WTC11 (cell line): ENCODE results near the gene MACC1.

Experiments
- ATF1 ChIP-seq: sonication (generic); formaldehyde crosslinking; IDR thresholded peaks from 2 replicates; pipeline ENCODE4 v1.8.1; 2023; ENCODE audit warnings: mild to moderate bottlenecking, moderate library complexity, missing genetic modification reagents
- NR3C1 ChIP-seq: sonication (generic); formaldehyde crosslinking; conservative IDR thresholded peaks from 2 replicates; pipeline ENCODE4 v1.8.1; 2023; ENCODE audit warnings: low read depth, mild to moderate bottlenecking, missing genetic modification reagents
- RELA ChIP-seq: sonication (generic); formaldehyde crosslinking; IDR thresholded peaks from 2 replicates; pipeline ENCODE4 v1.8.1; 2022; ENCODE audit warnings: missing genetic modification reagents, mild to moderate bottlenecking, borderline replicate concordance
- SP1 ChIP-seq: sonication (generic); formaldehyde crosslinking; conservative IDR thresholded peaks from 2 replicates; pipeline ENCODE4 v1.8.1; 2022; ENCODE audit warnings: missing genetic modification reagents
- TP53 ChIP-seq: sonication (generic); formaldehyde crosslinking; IDR thresholded peaks from 2 replicates; pipeline ENCODE4 v1.8.1; 2023; ENCODE audit warnings: mild to moderate bottlenecking, missing genetic modification reagents
- TF ChIP-seq, protein P1 (sequence below): sonication (generic); formaldehyde crosslinking; IDR thresholded peaks from 2 replicates; pipeline ENCODE4 v1.8.0; 2022; ENCODE audit warnings: mild to moderate bottlenecking, missing genetic modification reagents
- TF ChIP-seq, protein P2 (sequence below): fragments of 250-450 bp; sonication (Bioruptor Pico); conservative IDR thresholded peaks from 2 replicates; pipeline ENCODE4 v1.9.0; 2021; ENCODE audit warnings: mild to moderate bottlenecking
- TF ChIP-seq, protein P3 (sequence below): sonication (generic); formaldehyde crosslinking; IDR thresholded peaks from 2 replicates; pipeline ENCODE4 v1.8.0; 2023; ENCODE audit warnings: missing genetic modification reagents, mild to moderate bottlenecking, borderline replicate concordance
- TF ChIP-seq, protein P4 (sequence below): fragments of 200-600 bp; IDR thresholded peaks from 2 replicates; pipeline ENCODE4 v1.8.0; 2022; ENCODE audit warnings: antibody characterized with exemption

DNA sequence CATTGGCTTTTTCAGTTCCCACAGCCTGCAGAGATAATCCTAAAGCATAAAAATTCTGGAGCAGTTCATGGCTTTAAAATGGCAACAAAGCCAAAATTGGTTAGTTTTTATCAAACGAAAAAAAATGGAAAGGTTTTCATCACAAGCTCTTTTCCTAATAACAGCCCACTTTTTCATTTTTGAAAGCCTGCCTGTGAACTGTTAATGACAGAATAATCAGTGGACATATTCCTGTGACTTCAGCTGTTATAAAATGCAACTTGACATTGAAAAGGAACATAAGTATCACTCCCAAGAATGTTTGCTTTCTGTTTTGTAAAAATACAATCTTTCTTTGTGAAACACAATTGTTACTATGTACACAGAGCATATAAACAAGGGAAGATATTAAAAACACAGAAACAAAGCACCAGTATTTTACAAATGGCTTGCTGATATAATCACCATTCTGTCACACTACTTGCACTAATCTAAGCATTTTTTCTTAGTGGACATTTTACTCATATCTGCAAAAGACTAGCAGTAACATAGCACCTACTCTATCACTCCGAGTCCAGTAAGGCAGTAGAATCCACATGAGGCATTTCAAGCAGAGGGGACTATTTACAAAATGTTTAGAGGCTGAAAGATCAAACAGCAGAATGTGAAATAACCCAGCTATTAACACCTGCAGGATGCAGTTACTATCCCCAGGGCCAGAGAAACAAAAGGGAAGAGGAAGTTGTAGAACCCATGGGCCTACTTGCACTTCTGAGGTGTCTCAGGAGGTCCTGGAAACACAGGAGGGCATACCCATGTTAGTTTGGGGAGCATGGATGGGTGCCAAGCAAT lies 26.4 kb downstream of the MACC1 start:
- no peak for TF ChIP-seq RELA (CRISPR knock-in tag)
- no peak for TF ChIP-seq SP1 (CRISPR knock-in tag)
- TF ChIP-seq, protein P1, sequence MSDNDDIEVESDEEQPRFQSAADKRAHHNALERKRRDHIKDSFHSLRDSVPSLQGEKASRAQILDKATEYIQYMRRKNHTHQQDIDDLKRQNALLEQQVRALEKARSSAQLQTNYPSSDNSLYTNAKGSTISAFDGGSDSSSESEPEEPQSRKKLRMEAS (CRISPR knock-in tag), result no peak
- no peak for TF ChIP-seq NR3C1
- TF ChIP-seq, protein P2, sequence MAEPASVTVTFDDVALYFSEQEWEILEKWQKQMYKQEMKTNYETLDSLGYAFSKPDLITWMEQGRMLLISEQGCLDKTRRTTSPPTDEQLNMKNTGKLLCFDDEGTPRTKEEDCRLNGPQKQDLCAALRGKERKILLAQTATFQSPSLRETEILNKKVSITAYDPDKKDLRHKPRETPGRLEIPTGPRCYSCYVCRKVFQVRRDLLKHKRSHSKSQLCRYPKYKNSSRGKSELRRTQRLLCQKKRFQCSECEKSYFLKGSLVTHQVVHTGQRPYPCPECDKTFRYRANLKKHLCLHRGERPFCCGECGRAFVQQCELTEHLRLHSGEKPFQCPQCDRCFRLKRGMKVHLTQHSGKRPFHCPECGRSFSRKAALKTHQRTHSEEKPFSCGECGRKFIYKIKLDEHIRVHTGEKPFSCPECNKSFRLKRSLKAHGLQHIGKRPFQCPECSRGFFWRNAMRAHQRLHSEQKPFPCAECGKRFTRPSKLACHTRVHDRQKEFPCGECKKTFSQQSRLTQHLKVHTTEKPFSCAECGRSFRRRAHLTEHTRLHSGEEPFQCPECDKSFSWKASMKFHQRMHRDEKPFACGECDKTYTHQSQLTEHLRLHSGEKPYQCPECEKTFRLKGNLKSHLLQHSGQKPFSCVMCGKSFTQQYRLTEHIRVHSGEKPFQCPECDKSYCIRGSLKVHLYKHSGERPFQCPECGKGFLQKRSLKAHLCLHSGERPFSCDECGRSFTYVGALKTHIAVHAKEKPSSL (CRISPR knock-in tag), result no peak
- TF ChIP-seq, protein P3, sequence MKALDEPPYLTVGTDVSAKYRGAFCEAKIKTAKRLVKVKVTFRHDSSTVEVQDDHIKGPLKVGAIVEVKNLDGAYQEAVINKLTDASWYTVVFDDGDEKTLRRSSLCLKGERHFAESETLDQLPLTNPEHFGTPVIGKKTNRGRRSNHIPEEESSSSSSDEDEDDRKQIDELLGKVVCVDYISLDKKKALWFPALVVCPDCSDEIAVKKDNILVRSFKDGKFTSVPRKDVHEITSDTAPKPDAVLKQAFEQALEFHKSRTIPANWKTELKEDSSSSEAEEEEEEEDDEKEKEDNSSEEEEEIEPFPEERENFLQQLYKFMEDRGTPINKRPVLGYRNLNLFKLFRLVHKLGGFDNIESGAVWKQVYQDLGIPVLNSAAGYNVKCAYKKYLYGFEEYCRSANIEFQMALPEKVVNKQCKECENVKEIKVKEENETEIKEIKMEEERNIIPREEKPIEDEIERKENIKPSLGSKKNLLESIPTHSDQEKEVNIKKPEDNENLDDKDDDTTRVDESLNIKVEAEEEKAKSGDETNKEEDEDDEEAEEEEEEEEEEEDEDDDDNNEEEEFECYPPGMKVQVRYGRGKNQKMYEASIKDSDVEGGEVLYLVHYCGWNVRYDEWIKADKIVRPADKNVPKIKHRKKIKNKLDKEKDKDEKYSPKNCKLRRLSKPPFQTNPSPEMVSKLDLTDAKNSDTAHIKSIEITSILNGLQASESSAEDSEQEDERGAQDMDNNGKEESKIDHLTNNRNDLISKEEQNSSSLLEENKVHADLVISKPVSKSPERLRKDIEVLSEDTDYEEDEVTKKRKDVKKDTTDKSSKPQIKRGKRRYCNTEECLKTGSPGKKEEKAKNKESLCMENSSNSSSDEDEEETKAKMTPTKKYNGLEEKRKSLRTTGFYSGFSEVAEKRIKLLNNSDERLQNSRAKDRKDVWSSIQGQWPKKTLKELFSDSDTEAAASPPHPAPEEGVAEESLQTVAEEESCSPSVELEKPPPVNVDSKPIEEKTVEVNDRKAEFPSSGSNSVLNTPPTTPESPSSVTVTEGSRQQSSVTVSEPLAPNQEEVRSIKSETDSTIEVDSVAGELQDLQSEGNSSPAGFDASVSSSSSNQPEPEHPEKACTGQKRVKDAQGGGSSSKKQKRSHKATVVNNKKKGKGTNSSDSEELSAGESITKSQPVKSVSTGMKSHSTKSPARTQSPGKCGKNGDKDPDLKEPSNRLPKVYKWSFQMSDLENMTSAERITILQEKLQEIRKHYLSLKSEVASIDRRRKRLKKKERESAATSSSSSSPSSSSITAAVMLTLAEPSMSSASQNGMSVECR, result no peak
- TF ChIP-seq, protein P4, sequence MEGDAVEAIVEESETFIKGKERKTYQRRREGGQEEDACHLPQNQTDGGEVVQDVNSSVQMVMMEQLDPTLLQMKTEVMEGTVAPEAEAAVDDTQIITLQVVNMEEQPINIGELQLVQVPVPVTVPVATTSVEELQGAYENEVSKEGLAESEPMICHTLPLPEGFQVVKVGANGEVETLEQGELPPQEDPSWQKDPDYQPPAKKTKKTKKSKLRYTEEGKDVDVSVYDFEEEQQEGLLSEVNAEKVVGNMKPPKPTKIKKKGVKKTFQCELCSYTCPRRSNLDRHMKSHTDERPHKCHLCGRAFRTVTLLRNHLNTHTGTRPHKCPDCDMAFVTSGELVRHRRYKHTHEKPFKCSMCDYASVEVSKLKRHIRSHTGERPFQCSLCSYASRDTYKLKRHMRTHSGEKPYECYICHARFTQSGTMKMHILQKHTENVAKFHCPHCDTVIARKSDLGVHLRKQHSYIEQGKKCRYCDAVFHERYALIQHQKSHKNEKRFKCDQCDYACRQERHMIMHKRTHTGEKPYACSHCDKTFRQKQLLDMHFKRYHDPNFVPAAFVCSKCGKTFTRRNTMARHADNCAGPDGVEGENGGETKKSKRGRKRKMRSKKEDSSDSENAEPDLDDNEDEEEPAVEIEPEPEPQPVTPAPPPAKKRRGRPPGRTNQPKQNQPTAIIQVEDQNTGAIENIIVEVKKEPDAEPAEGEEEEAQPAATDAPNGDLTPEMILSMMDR, result no peak
- no peak for TF ChIP-seq TP53
- no peak for TF ChIP-seq ATF1 (CRISPR knock-in tag)
